Hepatocyte (in vitro differentiated cells): ENCODE data around the gene CCNDBP1. TPM values are rescaled to one million over a fixed set of nuclear protein-coding genes. Genes with fewer than 3 reads are reported as not detected.

Experiments used
- DNase-seq: peaks from one replicate; pipeline ENCODE4 v3.0.0-alpha.2; 2016; ENCODE audit warnings: low spot score
- H2AFZ ChIP-seq: fragments of 200-600 bp; sonication (generic); 2 replicates; pipeline ENCODE4 v1.6.0; 2016; ENCODE audit warnings: antibody characterized with exemption, mild to moderate bottlenecking
- H3K27ac ChIP-seq: fragments of 200-600 bp; sonication (generic); 2 replicates; pipeline ENCODE4 v1.5.1; 2016; ENCODE audit warnings: mild to moderate bottlenecking
- H3K27me3 ChIP-seq: fragments of 200-600 bp; sonication (generic); 2 replicates; pipeline ENCODE4 v1.6.1; 2016
- H3K36me3 ChIP-seq: fragments of 200-600 bp; sonication (generic); replicated peaks from 2 replicates; pipeline ENCODE4 v1.5.1; 2016; ENCODE audit warnings: low read depth; ENCODE audit not compliant: insufficient read depth
- H3K4me1 ChIP-seq: fragments of 200-600 bp; sonication (generic); 2 replicates; pipeline ENCODE4 v1.5.1; 2016; ENCODE audit warnings: mild to moderate bottlenecking, moderate library complexity; ENCODE audit not compliant: insufficient read depth
- H3K4me2 ChIP-seq: fragments of 200-600 bp; sonication (generic); 2 replicates; pipeline ENCODE4 v1.6.0; 2016
- H3K4me3 ChIP-seq: fragments of 200-600 bp; sonication (generic); 2 replicates; pipeline ENCODE4 v1.5.1; 2016; ENCODE audit warnings: mild to moderate bottlenecking
- H3K79me2 ChIP-seq: fragments of 200-600 bp; sonication (generic); 2 replicates; pipeline ENCODE4 v1.6.0; 2017; ENCODE audit warnings: mild to moderate bottlenecking
- H3K9me2 ChIP-seq: fragments of 200-600 bp; sonication (generic); replicated peaks from 2 replicates; pipeline ENCODE4 v1.6.0; 2017; ENCODE audit warnings: mild to moderate bottlenecking; ENCODE audit not compliant: insufficient read depth
- H3K9me3 ChIP-seq: fragments of 200-600 bp; sonication (generic); 2 replicates; pipeline ENCODE4 v1.5.1; 2016; ENCODE audit warnings: low read depth, mild to moderate bottlenecking
- H4K20me1 ChIP-seq: fragments of 200-600 bp; sonication (generic); 2 replicates; pipeline ENCODE4 v1.6.0; 2016; ENCODE audit warnings: mild to moderate bottlenecking; ENCODE audit not compliant: insufficient read depth, poor library complexity, severe bottlenecking
- CTCF ChIP-seq: fragments of 200-600 bp; sonication (generic); IDR thresholded peaks from 2 replicates; pipeline ENCODE4 v1.5.1; 2016; ENCODE audit warnings: antibody characterized with exemption, mild to moderate bottlenecking; ENCODE audit not compliant: poor library complexity
- EZH2 ChIP-seq: fragments of 200-600 bp; sonication (generic); IDR thresholded peaks from 2 replicates; pipeline ENCODE4 v1.6.1; 2016; ENCODE audit warnings: antibody characterized with exemption, mild to moderate bottlenecking, borderline replicate concordance
- EZH2phosphoT487 ChIP-seq: fragments of 200-600 bp; sonication (generic); IDR thresholded peaks from one replicate; pipeline ENCODE4 v1.6.1; 2018; ENCODE audit warnings: antibody characterized with exemption, mild to moderate bottlenecking, low read depth, moderate library complexity; ENCODE audit not compliant: unreplicated experiment, severe bottlenecking
- WGBS: methylation state at CpG from one replicate; pipeline ENCODE4 v1.1.6; 2016; ENCODE audit warnings: low lambda C conversion rate; ENCODE audit errors: missing lambda C conversion rate; 5-methylcytosine and 5-hydroxymethylcytosine counted together
- polyA plus RNA-seq: library from polyadenylated mRNA; unstranded; fragments of >200 nt; fragmentation: Nextera tagmentation; extraction: Ambion mirVana; gene quantifications from 2 replicates; pipeline ENCODE4 v1.2.1, GENCODE V29; 2016
- total RNA-seq: library from RNA; depleted of rRNA; stranded (reverse); fragments of >200 nt; gene quantifications from 2 replicates; pipeline ENCODE4 v1.2.3, GENCODE V29; 2014

The CCNDBP1 gene
- total and polyA plus RNA-seq, 2 experiments from 2014 or later, result 53.5 to 60.3 TPM

- no peaks in the 10 kb centered on the region for H3K4me1 ChIP-seq
- H3K79me2 ChIP-seq, result no peaks in the 10 kb centered on the region
- H3K9me3 ChIP-seq, result no peaks in the 10 kb centered on the region
- H3K9me2 ChIP-seq, result no peaks in the 10 kb centered on the region
- 80% methylated on average over 10 of the region's 10 CpGs for WGBS
- H2AFZ ChIP-seq, result no peak overlapping the region
- no peak overlapping the region for H3K4me2 ChIP-seq
- no peaks in the 10 kb centered on the region for H3K36me3 ChIP-seq
- H3K4me3 ChIP-seq, result no peak overlapping the region
- H4K20me1 ChIP-seq, result no peaks in the 10 kb centered on the region
- H3K27ac ChIP-seq, result no peak overlapping the region
- no peaks in the 10 kb centered on the region for H3K27me3 ChIP-seq
- DNase-seq, result no peak
- TF ChIP-seq EZH2phosphoT487 (no peak), CTCF (no peak)
Observed at GRCh38 chr15:43238671-43239131, 53.5 kb downstream of the CCNDBP1 start.

GRCh38 chr15:43239732-43240491, 54.7 kb downstream of the CCNDBP1 start:
- Histone ChIP-seq H3K36me3 (no peaks in the 10 kb centered on the region), H2AFZ (no peak overlapping the region), H3K9me3 (no peaks in the 10 kb centered on the region), H3K27ac (no peak overlapping the region), H3K27me3 (no peaks in the 10 kb centered on the region), H3K4me2 (no peak overlapping the region), H3K4me1 (no peaks in the 10 kb centered on the region), H3K4me3 (no peak overlapping the region), H4K20me1 (no peaks in the 10 kb centered on the region), H3K9me2 (no peaks in the 10 kb centered on the region), H3K79me2 (no peaks in the 10 kb centered on the region)
- WGBS, result 77% methylated on average over 7 of the region's 7 CpGs
- no peak for TF ChIP-seq EZH2phosphoT487
- TF ChIP-seq EZH2, result no peak
- TF ChIP-seq CTCF, result no peak
- no peak for DNase-seq

GRCh38 chr15:43241100-43241499, 55.9 kb downstream of the CCNDBP1 start:
- Histone ChIP-seq H3K9me3 (no peaks in the 10 kb centered on the region), H3K27me3 (no peaks in the 10 kb centered on the region), H3K4me3 (no peak overlapping the region), H3K4me1 (no peaks in the 10 kb centered on the region), H3K79me2 (no peaks in the 10 kb centered on the region), H3K27ac (no peak overlapping the region), H3K36me3 (no peaks in the 10 kb centered on the region), H2AFZ (no peak overlapping the region), H4K20me1 (no peaks in the 10 kb centered on the region), H3K9me2 (no peaks in the 10 kb centered on the region), H3K4me2 (no peak overlapping the region)
- no peak for DNase-seq
- 78% methylated on average over 1 of the region's 1 CpG for WGBS
- TF ChIP-seq EZH2, result no peak
- TF ChIP-seq CTCF, result no peak
- no peak for TF ChIP-seq EZH2phosphoT487

- Histone ChIP-seq H3K4me2 (no peak overlapping the region), H3K9me3 (no peaks in the 10 kb centered on the region), H4K20me1 (no peaks in the 10 kb centered on the region), H3K27ac (no peak overlapping the region), H3K79me2 (no peaks in the 10 kb centered on the region), H3K4me3 (no peak overlapping the region), H3K36me3 (no peaks in the 10 kb centered on the region), H3K4me1 (no peaks in the 10 kb centered on the region), H2AFZ (no peak overlapping the region), H3K9me2 (no peaks in the 10 kb centered on the region), H3K27me3 (no peaks in the 10 kb centered on the region)
- 73% methylated on average over 5 of the region's 5 CpGs for WGBS
- TF ChIP-seq CTCF, result no peak
- no peak for TF ChIP-seq EZH2
- TF ChIP-seq EZH2phosphoT487, result no peak
- no peak for DNase-seq
Observed at GRCh38 chr15:43242616-43243015, 57.4 kb downstream of the CCNDBP1 start.
